ENCODE results near the gene CLDN22. TPM values are rescaled to one million over a fixed set of nuclear protein-coding genes. Genes with fewer than 3 reads are reported as not detected.
"Not testable (repeated sequence)": the region's sequence is repeated elsewhere in the genome, so short reads cannot be mapped to it uniquely, and the experiment has no call there.

The CLDN22 gene
- polyA plus RNA-seq, 1 experiment = 0.06 TPM

DNA sequence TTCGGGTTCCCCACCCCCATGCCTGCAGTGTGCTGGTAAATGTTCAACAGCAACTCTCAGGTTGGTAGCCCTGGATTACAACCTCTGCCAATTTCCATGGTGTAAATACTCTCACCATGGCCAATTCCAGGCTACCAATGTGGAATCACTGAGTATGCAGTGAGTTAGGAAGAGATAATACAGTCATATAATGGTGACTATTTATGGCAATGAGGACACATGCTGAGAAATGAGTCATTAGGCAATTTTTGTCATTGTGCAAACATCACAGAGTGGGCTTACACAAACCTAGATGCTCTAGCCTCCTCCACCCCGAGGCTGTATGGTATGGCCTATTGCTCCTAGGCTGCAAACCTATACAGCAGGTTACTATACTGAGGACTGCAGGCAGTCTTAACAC is 6.8 kb upstream of the CLDN22 start:
- H3K27me3 ChIP-seq (ENCODE audit: control insufficient read depth, insufficient read depth, low read length) = no peaks in the 10 kb centered on the region
- POLR2A ChIA-PET = no interaction called here
- no peak for DNase-seq (ENCODE audit: low read depth)
- no peak overlapping the region for H3K4me3 ChIP-seq (ENCODE audit: low read depth, low read length)
- CTCF ChIA-PET = no interaction called here
- TF ChIP-seq, protein P1, sequence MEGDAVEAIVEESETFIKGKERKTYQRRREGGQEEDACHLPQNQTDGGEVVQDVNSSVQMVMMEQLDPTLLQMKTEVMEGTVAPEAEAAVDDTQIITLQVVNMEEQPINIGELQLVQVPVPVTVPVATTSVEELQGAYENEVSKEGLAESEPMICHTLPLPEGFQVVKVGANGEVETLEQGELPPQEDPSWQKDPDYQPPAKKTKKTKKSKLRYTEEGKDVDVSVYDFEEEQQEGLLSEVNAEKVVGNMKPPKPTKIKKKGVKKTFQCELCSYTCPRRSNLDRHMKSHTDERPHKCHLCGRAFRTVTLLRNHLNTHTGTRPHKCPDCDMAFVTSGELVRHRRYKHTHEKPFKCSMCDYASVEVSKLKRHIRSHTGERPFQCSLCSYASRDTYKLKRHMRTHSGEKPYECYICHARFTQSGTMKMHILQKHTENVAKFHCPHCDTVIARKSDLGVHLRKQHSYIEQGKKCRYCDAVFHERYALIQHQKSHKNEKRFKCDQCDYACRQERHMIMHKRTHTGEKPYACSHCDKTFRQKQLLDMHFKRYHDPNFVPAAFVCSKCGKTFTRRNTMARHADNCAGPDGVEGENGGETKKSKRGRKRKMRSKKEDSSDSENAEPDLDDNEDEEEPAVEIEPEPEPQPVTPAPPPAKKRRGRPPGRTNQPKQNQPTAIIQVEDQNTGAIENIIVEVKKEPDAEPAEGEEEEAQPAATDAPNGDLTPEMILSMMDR (IDR thresholded peaks at IDR 0.05; ENCODE audit: insufficient read depth, low read depth, low read length) = no peak
- no peaks in the 10 kb centered on the region for H3K36me3 ChIP-seq (ENCODE audit: control insufficient read depth, insufficient read depth, low read length)

DNA sequence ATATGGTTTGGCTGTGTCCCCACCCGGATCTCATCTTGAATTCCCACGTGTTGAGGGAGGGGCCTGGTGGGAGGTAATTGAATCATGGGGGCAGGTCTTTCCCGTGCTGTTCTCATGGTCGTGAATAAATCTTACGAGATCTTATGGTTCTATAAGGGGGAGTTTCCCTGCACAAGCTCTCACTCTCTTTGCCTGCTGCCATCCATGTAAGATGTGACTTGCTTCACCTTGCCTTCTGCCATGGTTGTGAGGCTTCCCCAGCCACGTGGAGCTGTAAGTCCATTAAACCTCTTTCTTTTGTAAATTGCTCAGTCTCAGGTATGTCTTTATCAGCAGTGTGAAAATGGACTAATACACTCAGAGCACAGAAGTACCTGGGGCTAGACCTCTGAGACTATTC is 6.3 kb upstream of the CLDN22 start:
- CTCF ChIA-PET; H3K27me3 ChIP-seq (ENCODE audit: control insufficient read depth, insufficient read depth, low read length); POLR2A ChIA-PET; H3K4me3 ChIP-seq (ENCODE audit: low read depth, low read length); DNase-seq (ENCODE audit: low read depth); H3K36me3 ChIP-seq (ENCODE audit: control insufficient read depth, insufficient read depth, low read length): not testable (repeated sequence)

DNA sequence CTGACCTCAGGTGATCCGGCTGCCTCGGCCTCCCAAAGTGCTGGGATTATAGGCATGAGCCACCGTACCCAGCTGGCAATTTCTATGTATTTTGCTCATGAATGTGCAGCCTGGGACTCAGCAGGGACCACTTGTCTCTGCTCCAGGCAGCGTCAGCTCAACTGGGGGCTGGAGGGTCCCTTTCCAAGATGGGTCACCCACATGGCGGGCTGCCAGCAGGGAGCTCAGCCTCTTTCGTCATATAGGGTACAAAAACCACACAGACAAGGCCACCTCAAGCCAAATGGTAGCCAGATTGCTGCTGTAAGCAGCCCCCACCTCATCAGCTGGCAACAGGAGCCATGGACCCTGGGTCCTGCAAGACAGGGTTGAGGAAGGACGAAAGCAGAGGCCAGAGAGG is 4.5 kb upstream of the CLDN22 start:
- Histone ChIP-seq H3K4me3 (ENCODE audit: low read depth, low read length) (no peak overlapping the region), H3K36me3 (ENCODE audit: control insufficient read depth, insufficient read depth, low read length) (no peaks in the 10 kb centered on the region), H3K27me3 (ENCODE audit: control insufficient read depth, insufficient read depth, low read length) (no peaks in the 10 kb centered on the region)
- TF ChIP-seq, protein P1 (IDR thresholded peaks at IDR 0.05; ENCODE audit: insufficient read depth, low read depth, low read length) = no peak
- no peak for DNase-seq (ENCODE audit: low read depth)
- POLR2A ChIA-PET = no interaction called here
- CTCF ChIA-PET = interaction anchor here (0.8 kb wide), 1 partner anchor 68 kb away, joined by 3 read pairs; no protein-coding TSS in a partner anchor

DNA sequence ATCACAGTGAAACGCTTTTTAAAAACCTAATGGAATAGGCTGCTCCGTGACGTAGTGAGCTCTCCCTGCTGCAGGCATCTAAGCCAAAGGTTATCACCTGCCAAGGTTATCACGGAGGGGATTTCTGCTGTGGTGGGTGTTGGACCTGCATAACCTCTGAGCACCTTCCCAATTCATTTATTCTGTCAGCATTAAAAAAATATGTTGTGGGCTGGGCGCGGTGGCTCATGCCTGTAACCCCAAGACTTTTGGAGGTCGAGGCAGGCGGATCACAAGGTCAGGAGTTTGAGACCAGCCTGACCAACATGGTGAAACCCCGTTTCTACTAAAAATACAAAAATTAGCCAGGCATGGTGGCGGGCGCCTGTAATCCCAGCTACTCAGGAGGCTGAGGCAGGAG is 4.0 kb upstream of the CLDN22 start:
- H3K27me3 ChIP-seq (ENCODE audit: control insufficient read depth, insufficient read depth, low read length); H3K4me3 ChIP-seq (ENCODE audit: low read depth, low read length); POLR2A ChIA-PET; H3K36me3 ChIP-seq (ENCODE audit: control insufficient read depth, insufficient read depth, low read length); DNase-seq (ENCODE audit: low read depth); CTCF ChIA-PET: not testable (repeated sequence)

DNA sequence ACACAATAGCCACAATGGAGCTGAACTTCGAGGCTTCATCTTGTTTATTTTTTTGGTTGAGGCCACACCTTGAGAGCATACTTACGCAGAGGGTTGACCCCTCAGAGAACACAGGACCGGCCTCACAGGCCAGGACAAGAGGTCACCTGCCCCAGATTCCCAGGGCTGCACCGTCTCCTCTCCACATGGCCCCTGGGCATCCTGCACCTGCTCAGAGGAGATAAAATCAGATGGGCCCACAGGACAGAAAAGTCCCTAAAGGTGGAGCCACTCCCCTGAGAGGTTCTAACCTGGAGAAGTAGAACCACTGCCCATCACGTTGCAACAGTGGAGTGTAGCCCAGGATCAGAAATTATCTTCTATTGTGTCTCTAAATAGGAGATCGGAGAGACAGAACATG is 3.2 kb upstream of the CLDN22 start:
- TF ChIP-seq, protein P1 (IDR thresholded peaks at IDR 0.05; ENCODE audit: insufficient read depth, low read depth, low read length) = no peak
- H3K27me3 ChIP-seq (ENCODE audit: control insufficient read depth, insufficient read depth, low read length) = no peaks in the 10 kb centered on the region
- H3K4me3 ChIP-seq (ENCODE audit: low read depth, low read length) = no peak overlapping the region
- H3K36me3 ChIP-seq (ENCODE audit: control insufficient read depth, insufficient read depth, low read length) = no peaks in the 10 kb centered on the region
- ChIA-PET CTCF (interaction anchor here (0.6 kb wide), 1 partner anchor 111 kb away, joined by 5 read pairs; no protein-coding TSS in a partner anchor), POLR2A (no interaction called here)
- no peak for DNase-seq (ENCODE audit: low read depth)

DNA sequence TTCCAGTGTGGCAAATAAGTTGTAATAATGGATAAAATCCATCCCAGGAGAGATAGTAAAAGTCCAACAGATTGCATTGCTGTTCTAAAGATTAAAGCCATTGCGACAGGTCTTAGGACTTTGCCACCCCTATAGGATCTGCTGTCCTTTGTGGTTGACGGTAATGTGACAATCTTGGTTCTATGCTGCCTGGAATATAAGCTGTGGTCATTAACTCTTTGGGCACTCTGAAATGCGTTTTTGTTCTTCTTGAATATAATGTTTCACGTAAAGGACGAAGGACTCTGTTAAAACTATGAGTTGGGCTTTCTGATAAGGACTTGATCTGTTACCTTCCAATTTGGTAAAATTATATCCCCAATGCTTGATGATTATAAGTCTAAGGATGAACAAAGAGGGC is 2.2 kb upstream of the CLDN22 start, which contains the start of gene CLDN24:
TSS of gene CLDN24 (minus strand) at position 101 of the 400 bp plus-strand sequence. CDS start at position 101, 0 bp downstream.
- TF ChIP-seq, protein P1 (IDR thresholded peaks at IDR 0.05; ENCODE audit: insufficient read depth, low read depth, low read length) = no peak
- ChIA-PET CTCF (no interaction called here), POLR2A (no interaction called here)
- no peak for DNase-seq (ENCODE audit: low read depth)
- Histone ChIP-seq H3K4me3 (ENCODE audit: low read depth, low read length) (no peak within 1 kb of the TSS), H3K27me3 (ENCODE audit: control insufficient read depth, insufficient read depth, low read length) (no peaks in the 10 kb centered on the region), H3K36me3 (ENCODE audit: control insufficient read depth, insufficient read depth, low read length) (no peaks in the 10 kb centered on the region)

All from BJ (cell line).